ENCODE results near the gene OR4M2. TPM values are rescaled to one million over a fixed set of nuclear protein-coding genes. Genes with fewer than 3 reads are reported as not detected.
A peak's percentile ranks its signal among the peaks of the same experiment; 100 is the strongest.
"Not testable (repeated sequence)": the region's sequence is repeated elsewhere in the genome, so short reads cannot be mapped to it uniquely, and the experiment has no call there.

OR4M2 gene, protein sequence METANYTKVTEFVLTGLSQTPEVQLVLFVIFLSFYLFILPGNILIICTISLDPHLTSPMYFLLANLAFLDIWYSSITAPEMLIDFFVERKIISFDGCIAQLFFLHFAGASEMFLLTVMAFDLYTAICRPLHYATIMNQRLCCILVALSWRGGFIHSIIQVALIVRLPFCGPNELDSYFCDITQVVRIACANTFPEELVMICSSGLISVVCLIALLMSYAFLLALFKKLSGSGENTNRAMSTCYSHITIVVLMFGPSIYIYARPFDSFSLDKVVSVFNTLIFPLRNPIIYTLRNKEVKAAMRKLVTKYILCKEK
- total RNA-seq (not detected), polyA plus RNA-seq (not detected)
- long read RNA-seq, donor 1, result 0 reads
- long read RNA-seq, donor 2, result 0 reads
- long read RNA-seq, donor 3, result 0 reads

DNA sequence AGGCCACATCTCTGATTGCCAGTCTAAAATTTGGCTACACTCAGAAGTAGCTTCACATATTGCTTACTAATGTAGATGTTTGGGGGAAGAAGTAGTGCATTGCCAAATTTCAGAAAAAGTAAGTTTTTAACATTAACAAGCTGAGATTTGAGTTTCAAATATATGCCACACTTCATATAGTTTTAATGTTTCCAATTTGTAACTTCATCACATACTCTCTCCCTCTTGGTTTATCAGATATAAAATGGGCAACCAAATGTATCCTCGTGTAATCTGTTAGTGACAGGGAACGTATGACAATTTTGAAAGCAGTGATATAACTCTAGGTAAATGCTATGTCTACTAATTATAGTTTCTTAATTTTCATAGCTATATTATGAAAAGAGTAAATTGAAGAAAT, at the start of gene OR4M2:
OR4M2 (plus strand) TSS at position 301 of the 400 bp plus-strand sequence; CDS start at position 399, 98 bp downstream.
- intact Hi-C loops (cut with DNase I), result not testable (repeated sequence)

DNA sequence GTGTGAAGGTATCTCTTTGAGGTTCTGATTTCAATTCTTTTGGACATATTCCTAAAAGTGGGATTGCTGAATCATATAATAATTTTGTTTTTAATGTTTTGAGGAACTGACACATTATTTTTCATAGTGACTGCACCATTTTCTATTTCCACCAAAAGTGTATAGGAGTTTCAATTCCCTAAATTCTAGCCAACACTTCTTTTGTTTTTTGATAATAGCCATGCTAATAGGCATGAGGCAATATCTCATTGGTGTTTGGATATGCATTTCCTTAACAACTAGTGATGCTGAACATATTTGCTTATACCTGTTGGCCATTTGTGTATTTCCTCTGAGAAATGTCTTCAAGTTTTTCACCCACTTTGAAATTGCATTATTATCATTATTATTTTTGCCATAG, 11.1 kb upstream of the OR4M2 start:
- ATAC-seq; DNase-seq; H3K36me3 ChIP-seq; H3K4me3 ChIP-seq; H3K27ac ChIP-seq; H3K4me1 ChIP-seq; H3K9me3 ChIP-seq; H3K27me3 ChIP-seq; intact Hi-C loops (cut with DNase I): not testable (repeated sequence)

More for the DNA sequence above, at the start of gene OR4M2:
- DNase-seq, H3K4me1 ChIP-seq, H3K27ac ChIP-seq, H3K4me3 ChIP-seq, ATAC-seq, H3K27me3 ChIP-seq, H3K9me3 ChIP-seq, H3K36me3 ChIP-seq: not testable (repeated sequence)
- 38% methylated on average over 1 of the region's 2 CpGs; no CpG with 5 or more reads in 3 of the 4 donors for WGBS, 4 donors

DNA sequence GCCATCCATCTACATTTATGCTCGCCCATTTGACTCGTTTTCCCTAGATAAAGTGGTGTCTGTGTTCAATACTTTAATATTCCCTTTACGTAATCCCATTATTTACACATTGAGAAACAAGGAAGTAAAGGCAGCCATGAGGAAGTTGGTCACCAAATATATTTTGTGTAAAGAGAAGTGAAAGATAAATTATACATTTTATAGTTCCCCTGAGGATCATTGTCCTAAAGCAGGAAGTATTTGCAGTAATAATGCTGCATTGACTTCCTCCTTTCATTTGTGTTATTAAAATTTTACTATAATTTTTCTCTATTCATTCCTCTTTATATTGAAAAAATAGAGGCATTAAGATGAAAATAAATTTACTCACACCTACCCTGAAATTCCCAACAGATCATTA, 1.1 kb downstream of the OR4M2 start:
- H3K9me3 ChIP-seq; DNase-seq; H3K4me3 ChIP-seq; ATAC-seq; H3K27ac ChIP-seq; H3K27me3 ChIP-seq; intact Hi-C loops (cut with DNase I); H3K36me3 ChIP-seq; H3K4me1 ChIP-seq: not testable (repeated sequence)
- WGBS, 4 donors, result no CpG with 5 or more reads among the region's 3 CpGs

DNA sequence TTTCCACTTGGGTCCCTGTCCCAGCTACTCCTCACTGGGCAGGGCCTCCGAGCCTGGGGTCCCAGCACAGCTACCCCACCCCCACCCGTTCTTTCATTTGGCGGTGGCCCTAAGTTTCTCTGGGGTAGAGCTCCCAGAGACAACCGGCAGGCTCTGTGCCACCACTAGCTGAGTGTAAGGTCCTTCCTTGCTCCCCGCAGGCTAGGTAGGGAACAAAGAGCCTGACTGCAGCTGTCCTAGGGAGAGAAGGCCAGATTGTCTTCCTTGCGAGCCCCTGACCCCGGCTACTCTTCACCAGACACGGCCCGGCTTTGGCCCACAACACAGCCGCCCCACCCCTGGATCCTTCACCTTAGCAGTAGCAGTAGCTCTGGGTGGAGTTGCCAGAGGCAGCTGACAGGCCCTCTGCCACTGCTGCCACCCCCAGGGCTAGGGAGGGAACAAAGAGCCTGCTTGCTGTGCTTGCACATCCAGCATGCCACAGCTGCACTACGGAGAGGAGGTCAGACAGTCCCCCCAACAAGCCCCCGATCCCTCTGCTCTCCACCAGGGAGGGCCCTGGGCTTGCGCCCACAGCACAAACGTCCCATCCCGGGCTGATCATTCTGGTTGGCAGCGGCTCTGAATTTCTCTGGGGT, 18.4 kb downstream of the OR4M2 start:
- intact Hi-C loops (cut with DNase I); H3K4me1 ChIP-seq; H3K27ac ChIP-seq; H3K27me3 ChIP-seq; H3K4me3 ChIP-seq; H3K36me3 ChIP-seq; H3K9me3 ChIP-seq: not testable (repeated sequence)
- ATAC-seq (peak in 1 of 4 donors; percentile 15), DNase-seq (peak in 1 of 5 donors; percentile 3)
- 69 to 81% methylated on average over 3 of the region's 16 CpGs; no CpG with 5 or more reads in 2 of the 4 donors for WGBS, 4 donors

DNA sequence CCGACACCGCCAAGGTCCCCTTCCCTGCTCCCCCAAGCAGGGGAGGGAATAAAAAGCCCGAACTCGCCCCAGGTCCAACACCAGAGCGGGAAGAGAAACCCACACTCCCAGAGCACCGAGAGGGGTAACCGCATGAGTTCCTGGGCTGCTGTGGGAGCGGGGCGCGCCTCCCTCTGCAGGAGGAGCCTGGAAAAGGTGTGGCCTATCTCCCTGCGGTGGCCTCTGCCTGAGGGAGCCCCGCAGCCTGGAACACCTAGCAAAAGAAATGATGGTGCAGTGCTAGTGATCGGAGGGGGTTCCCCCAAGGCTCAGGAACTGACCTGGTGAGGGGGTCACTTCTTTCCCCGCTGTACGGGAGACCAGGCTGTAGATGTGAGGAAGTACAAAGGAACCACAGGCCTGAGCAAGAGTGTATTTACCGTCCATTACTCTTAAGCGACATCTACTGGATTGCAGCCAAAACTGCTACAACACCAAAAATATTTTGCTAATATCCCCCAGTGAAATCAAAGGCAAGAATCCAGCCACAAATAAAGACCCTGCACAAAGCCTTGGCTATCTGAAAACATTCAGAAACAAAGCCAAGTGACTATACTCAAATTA, 19.1 kb downstream of the OR4M2 start:
- WGBS, 4 donors, result no CpG with 5 or more reads among the region's 17 CpGs
- H3K4me1 ChIP-seq; H3K27ac ChIP-seq; ATAC-seq; intact Hi-C loops (cut with DNase I); H3K36me3 ChIP-seq; H3K27me3 ChIP-seq; DNase-seq; H3K4me3 ChIP-seq; H3K9me3 ChIP-seq: not testable (repeated sequence)

DNA sequence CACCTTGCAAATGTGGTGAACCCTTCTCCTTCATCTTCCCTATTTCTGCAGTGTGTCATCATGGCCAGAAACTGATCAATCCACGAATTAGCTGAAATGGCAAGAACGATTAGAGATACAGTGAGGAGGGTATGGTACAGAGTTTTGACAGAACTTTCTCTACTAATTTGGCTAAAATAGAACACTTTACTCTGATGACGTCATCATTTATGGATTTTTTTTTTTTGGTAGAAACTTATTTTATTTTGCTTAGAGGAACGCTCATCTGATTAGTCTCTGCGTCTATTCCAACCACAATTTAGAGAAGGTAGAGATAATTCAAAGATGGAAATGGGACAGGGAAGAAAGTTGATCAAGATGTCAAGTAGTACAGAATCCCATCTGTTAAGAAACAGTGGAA, 41.7 kb downstream of the OR4M2 start:
- 41 to 61% (median 56%) methylated on average over 3 to 5 of the region's 5 CpGs for WGBS, 4 donors
- H3K27me3 ChIP-seq; H3K27ac ChIP-seq; H3K9me3 ChIP-seq; H3K4me1 ChIP-seq; DNase-seq; H3K4me3 ChIP-seq; ATAC-seq; H3K36me3 ChIP-seq; intact Hi-C loops (cut with DNase I): not testable (repeated sequence)

Other genes starting within 250 kb of the OR4M2 start
- gene POTEB, start 202.8 kb upstream of the OR4M2 start, total RNA-seq, result not detected
- gene POTEB, start 202.8 kb upstream of the OR4M2 start, polyA plus RNA-seq, result not detected

All from heart left ventricle (tissue), 16 donors.